Stimulated activated CD8-positive, alpha-beta memory T cell treated with anti-CD3 and anti-CD28 coated beads, Interleukin-15, amount 100 ng/mL, for 4 hours (primary cell): Measurements from ENCODE around the gene TAF1B.
"Not testable (repeated sequence)": the region's sequence is repeated elsewhere in the genome, so short reads cannot be mapped to it uniquely, and the experiment has no call there.

Source experiments
- DNase-seq, 2 donors: peaks; one replicate each; pipeline ENCODE4 v3.0.0-alpha.2; 2020; ENCODE audit warnings: low read depth in 2 of 2

The TAF1B gene

GRCh38 chr2:9879455-9880194, 36.4 kb downstream of the TAF1B start:
- no peak for DNase-seq

DNA sequence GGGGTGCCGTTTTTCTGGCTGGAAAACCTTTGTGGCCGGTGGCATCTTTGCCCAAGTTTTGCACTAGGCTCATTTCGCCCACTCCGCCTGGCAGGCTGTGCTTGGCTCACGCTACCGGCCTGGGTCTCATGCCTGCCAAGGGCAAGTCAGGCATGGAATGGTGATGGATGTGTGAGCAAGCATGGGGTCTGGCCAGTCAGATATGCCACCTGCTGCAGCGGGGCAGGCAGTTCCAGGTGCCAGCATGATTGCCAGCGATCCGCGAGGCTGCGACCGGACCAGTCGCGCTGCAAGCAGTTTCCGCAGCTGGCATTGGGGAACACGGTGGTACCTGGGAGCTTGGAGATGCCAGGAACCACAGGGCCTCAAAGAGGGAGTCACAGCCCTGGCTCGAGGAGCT, 40.6 kb downstream of the TAF1B start:
- no peak for DNase-seq

DNA sequence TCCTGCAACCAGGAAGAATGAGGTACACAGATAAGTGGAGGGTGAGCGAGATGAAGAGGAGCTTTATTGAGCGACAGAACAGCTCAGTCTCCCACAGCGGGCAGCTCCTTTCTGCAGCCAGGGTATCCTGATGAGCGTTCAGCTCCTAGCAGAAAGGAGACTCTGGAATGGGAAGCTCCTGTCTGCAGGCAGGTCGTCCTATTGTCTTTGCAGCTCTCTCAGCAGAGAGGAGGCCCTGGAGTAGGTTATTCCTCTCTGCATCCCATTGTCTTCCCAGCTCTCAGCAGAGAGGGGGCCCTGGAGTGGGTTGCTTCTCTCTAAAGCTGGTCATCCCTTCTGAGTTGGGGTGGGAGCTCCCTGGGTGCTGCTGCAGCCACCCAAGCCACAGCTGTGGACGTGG, 41.2 kb downstream of the TAF1B start:
- DNase-seq = no peak

- DNase-seq = no peak
Observed at GRCh38 chr2:9885036-9885684, 41.9 kb downstream of the TAF1B start.

- DNase-seq = no peak
Observed at GRCh38 chr2:9887513-9887912, 44.2 kb downstream of the TAF1B start.

- no peak for DNase-seq
Observed at GRCh38 chr2:9889812-9890261, 46.6 kb downstream of the TAF1B start.

GRCh38 chr2:9892236-9892635, 49.0 kb downstream of the TAF1B start:
- DNase-seq = no peak

DNA sequence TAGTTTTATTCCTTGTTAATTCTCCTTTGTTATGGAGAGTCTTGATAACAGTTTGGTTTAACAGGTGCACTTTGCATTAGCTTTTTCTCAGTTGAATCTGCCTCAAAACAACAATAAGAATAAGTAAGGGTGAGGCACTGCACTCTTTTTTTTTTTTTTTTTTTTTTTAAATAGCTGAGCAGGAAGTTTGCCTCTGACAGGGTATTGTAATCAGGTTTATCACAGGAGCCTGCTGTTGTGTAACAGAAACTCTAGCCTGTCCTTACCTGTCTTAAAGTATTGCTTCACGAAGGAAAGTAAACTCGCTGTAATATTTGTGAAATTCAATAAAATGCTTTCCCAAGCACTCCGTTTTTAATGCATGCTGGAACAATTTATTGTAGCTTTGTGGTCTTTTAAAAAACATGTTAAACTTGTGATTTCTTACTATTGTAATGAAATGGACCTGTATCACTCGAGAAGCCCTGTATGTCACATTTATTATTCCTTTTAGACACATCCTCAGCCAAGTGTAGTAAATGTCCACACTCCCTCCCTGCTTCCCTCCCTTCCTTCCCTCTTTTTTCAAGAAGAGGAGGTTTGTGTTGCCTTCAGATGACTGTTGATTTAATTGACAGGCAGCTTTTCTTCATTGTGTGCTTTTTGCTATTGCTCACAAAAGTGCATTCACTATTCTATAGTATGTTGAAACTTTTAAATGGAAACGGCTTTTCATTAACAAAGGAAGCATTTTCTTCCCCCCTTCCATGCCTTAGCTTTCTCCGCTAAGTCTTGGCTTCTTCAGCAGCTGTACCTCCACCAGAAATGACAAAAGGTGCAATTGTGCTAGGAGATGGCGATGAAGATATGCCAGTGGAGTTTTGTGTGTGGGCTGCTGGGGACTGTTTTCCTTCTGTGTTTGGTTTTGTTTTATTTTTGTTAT, 52.7 kb downstream of the TAF1B start:
- DNase-seq = no peak

- no peak for DNase-seq
Observed at GRCh38 chr2:9897331-9897737, 54.1 kb downstream of the TAF1B start.

GRCh38 chr2:9897846-9898245, 54.6 kb downstream of the TAF1B start:
- DNase-seq = no peak

DNA sequence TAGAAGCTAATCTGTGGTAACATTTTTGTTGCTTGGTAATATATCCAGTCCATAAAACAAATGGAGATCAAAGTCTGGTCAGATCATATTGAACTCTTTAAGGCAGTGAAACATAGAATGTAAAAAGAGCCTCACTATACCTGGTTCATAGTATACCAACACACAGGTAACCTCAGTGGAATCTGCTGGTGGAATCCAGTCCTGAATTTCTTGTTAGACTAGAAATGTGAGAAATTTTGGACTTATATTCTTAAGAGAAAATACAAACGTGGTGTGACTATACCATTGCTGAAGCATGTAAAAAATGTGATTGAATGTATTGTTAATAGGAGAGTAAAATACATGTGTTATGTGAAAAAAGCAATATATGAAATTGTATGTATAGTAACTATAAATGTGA, 62.1 kb downstream of the TAF1B start:
- no peak for DNase-seq

GRCh38 chr2:9907402-9907801, 64.1 kb downstream of the TAF1B start:
- no peak for DNase-seq

- DNase-seq = no peak
Observed at GRCh38 chr2:9908639-9909038, 65.4 kb downstream of the TAF1B start.

GRCh38 chr2:9909106-9909505, 65.8 kb downstream of the TAF1B start:
- DNase-seq = no peak

DNA sequence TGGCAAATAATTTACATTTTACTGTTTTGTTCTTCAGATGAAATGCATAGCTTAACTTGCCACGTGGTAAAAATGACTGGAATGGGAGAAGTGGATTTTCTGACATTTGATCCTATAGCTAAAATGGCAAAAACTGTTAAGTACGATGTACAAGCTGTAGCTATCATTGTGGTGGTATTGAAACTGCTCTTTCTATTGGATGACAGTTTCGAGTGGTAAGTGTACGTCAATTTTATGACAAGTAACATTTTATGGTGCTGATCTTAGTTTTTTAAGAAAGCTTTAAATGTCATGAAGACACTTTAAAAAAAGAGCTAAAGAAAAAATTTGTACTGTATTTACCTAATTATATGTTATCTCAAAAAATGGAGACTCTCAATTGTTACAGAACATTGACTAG, 67.4 kb downstream of the TAF1B start:
- DNase-seq = no peak

DNA sequence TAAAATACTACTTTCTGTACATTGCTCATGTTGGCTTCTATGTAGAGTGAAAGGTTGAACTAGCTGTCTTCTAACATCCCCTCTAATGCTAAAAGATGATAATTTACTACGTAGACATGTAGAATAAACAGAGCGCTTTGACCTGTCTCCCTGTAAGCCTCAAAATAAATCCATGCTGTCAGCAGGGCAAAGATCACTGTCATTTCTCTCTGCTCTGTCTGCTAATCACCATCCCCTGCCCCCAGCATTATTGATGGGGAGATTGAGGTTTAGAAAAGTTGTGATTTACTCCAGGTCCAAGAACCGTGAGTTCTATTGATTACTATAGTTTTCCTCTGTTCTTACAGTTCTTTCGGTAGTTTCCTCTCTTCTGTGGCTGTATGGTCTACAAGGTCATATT, 69.2 kb downstream of the TAF1B start:
- no peak for DNase-seq

- peak in 1 of 2 donors; percentile 17 for DNase-seq
Observed at GRCh38 chr2:9914384-9915065, 71.3 kb downstream of the TAF1B start.

- no peak for DNase-seq
Observed at GRCh38 chr2:9918275-9918674, 75.0 kb downstream of the TAF1B start.

GRCh38 chr2:9919512-9919911, 76.2 kb downstream of the TAF1B start:
- no peak for DNase-seq

DNA sequence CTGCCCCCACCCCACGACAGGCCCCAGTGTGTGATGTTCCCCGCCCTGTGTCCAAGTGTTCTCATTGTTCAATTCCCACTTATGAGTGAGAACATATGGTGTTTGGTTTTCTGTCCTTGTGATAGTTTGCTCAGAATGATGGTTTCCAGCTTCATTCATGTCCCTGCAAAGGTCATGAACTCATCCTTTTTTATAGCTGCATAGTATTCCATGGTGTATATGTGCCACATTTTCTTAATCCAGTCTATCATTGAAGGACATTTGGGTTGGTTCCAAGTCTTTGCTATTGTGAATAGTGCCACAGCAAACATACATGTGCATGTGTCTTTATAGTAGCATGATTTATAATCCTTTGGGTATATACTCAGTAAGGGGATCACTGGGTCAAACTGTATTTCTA, 83.7 kb downstream of the TAF1B start:
- DNase-seq = not testable (repeated sequence)

GRCh38 chr2:9937258-9937657, 94.0 kb downstream of the TAF1B start:
- no peak for DNase-seq

- no peak for DNase-seq
Observed at GRCh38 chr2:9937968-9938367, 94.7 kb downstream of the TAF1B start.
